K562 (cell line): Measurements from ENCODE around the gene ACTN4. TPM values are rescaled to one million over a fixed set of nuclear protein-coding genes. Genes with fewer than 3 reads are reported as not detected.

Experiments used
- CBFA2T2 ChIP-seq: fragments of 450-650 bp; conservative IDR thresholded peaks from 2 replicates; pipeline ENCODE4 v1.6.1; 2017; ENCODE audit warnings: mild to moderate bottlenecking
- ETV5 ChIP-seq: sonication (generic); formaldehyde crosslinking; IDR thresholded peaks from 2 replicates; pipeline ENCODE4 v1.4.0; 2020; ENCODE audit warnings: low read depth, mild to moderate bottlenecking, missing genetic modification reagents
- GATAD2A ChIP-seq: fragments of 450-650 bp; IDR thresholded peaks from 2 replicates; pipeline ENCODE4 v1.6.1; 2017
- MAFK ChIP-seq: IDR thresholded peaks from 2 replicates; pipeline ENCODE4 v1.6.1; 2011; ENCODE audit warnings: low read length, improper control_type of control experiment
- NELFE ChIP-seq: IDR thresholded peaks from 2 replicates; pipeline ENCODE4 v1.6.1; 2011; ENCODE audit warnings: mild to moderate bottlenecking; ENCODE audit not compliant: insufficient read depth, insufficient read length
- POLR2G ChIP-seq: fragments of 200-400 bp; formaldehyde crosslinking; IDR thresholded peaks from 2 replicates; pipeline ENCODE4 v1.6.1; 2017; ENCODE audit warnings: low read depth, mild to moderate bottlenecking, antibody characterized with exemption, low read length, moderate library complexity
- POLR2H ChIP-seq: IDR thresholded peaks from 2 replicates; pipeline ENCODE4 v1.6.1; 2016; ENCODE audit warnings: missing genetic modification characterization, low read depth, mild to moderate bottlenecking, control low read depth, missing compliant biosample characterization, moderate library complexity
- SMARCB1 ChIP-seq: IDR thresholded peaks from 2 replicates; pipeline ENCODE4 v1.6.1; 2011; ENCODE audit warnings: improper control_type of control experiment, low read depth; ENCODE audit not compliant: insufficient read length
- TAF9B ChIP-seq: fragments of 450-650 bp; IDR thresholded peaks from 2 replicates; pipeline ENCODE4 v1.6.1; 2018; ENCODE audit warnings: mild to moderate bottlenecking; ENCODE audit not compliant: partially characterized antibody
- ZBTB40 ChIP-seq, 2 experiments: fragments of 450-650 bp in 1 of 2; sonication (generic) in 1 of 2; formaldehyde crosslinking in 1 of 2; IDR thresholded peaks; 2 replicates each; pipeline versions ENCODE4 v1.7.1 to v1.9.0; 2016 to 2022; ENCODE audit warnings: inconsistent platforms in 1 of 2, mild to moderate bottlenecking in 1 of 2, missing genetic modification reagents in 1 of 2
- ZC3H4 ChIP-seq: sonication (generic); formaldehyde crosslinking; IDR thresholded peaks from 2 replicates; pipeline ENCODE4 v1.9.0; 2021; ENCODE audit warnings: missing genetic modification reagents, borderline replicate concordance
- ZNF431 ChIP-seq: sonication (generic); formaldehyde crosslinking; IDR thresholded peaks from 2 replicates; pipeline ENCODE4 v1.8.0; 2022; ENCODE audit warnings: mild to moderate bottlenecking, missing genetic modification reagents
- ZNF77 ChIP-seq: fragments of 250-450 bp; sonication (Bioruptor Pico); IDR thresholded peaks from 2 replicates; pipeline ENCODE4 v1.5.0; 2020
- ZZZ3 ChIP-seq: fragments of 450-650 bp; IDR thresholded peaks from 2 replicates; pipeline ENCODE4 v1.6.1; 2016; ENCODE audit warnings: antibody characterized with exemption, mild to moderate bottlenecking, moderate library complexity
- polyA plus RNA-seq, 8 experiments: library from polyadenylated mRNA; depleted of rRNA in 4 of 8; stranded (reverse) in 5 of 8; unstranded in 3 of 8; fragments of >200 nt; fragmentation: Nextera tagmentation in 2 of 8; fragmentation: Illumina TruSeq in 1 of 8; extraction: Ambion mirVana in 2 of 8; extraction: Trizol in 1 of 8; gene quantifications; 2 replicates each; pipeline versions ENCODE4 v1.2.1 to v1.2.3, GENCODE V29; 2011 to 2014; ENCODE audit warnings: inconsistent platforms in 1 of 8, missing spikeins in 1 of 8
- total RNA-seq, 7 experiments: library from RNA; depleted of rRNA in 6 of 7; stranded (reverse); fragments of >200 nt in 6 of 7; fragmentation: Illumina TruSeq in 2 of 7; extraction: Trizol in 2 of 7; gene quantifications; 2 replicates each; pipeline versions ENCODE4 v1.2.1 to v1.2.3, GENCODE V29; 2011 to 2021; ENCODE audit warnings: low replicate concordance in 1 of 7
- TF ChIP-seq, protein P1 (sequence below), 3 experiments: IDR thresholded peaks in 2 of 3; conservative IDR thresholded peaks in 1 of 3; 2 replicates each; pipeline ENCODE4 v1.5.1; 2011 to 2012; ENCODE audit warnings: low read length in 3 of 3, mild to moderate bottlenecking in 3 of 3, control low read depth in 2 of 3, improper control_type of control experiment in 1 of 3, inconsistent platforms in 1 of 3, low read depth in 1 of 3, mixed read lengths in 1 of 3, moderate library complexity in 1 of 3; ENCODE audit not compliant: insufficient read depth in 2 of 3

The ACTN4 gene
- total and polyA plus RNA-seq, 9 of the 15 experiments (the other 6 are each of a cell fraction or from before 2014, with no cell fraction given) = 3.1 to 385 (median 125) TPM

DNA sequence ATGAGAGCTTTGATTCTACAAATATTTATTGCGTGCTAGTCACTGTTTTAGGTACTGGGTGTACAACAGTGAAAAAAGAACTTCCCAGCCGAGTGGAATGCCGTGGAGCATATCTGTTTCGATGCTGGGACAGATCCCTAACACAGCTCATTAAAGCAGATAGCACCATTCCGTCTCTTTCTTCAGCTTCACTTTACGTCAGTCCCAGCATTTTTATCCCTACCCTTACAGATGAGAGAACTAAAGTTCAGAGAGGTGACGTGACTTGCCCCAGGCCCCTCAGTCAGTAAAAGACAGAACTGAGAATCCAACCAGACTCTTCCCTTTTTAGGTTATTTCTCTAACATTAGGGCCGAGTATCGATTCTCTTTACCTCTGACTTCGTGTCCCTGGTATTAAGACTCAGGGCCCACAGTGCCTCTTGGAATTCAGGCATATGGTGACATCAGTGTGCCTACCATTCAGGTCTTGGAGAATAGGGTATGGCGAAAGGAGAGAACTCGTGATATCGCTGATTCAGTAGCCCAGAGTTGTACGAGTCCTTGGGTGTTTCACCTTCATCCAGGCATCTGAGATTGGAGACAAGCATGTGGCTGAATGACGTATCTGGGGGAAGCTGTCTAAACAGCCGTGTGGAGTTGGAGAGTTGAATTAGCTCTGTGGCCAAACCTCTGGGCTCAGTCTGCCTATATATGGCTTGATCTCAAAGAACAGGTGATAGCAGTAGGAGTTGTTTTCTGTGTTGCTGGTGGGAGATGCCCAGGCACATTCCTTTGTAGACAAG is 27.1 kb downstream of the ACTN4 start (continued):
- no peak for TF ChIP-seq ZBTB40 (IDR thresholded peaks at IDR 0.05)
- TF ChIP-seq ZBTB40 (CRISPR knock-in tag; IDR thresholded peaks at IDR 0.05) = no peak
- TF ChIP-seq MAFK = no peak
- no peak for TF ChIP-seq TAF9B
- TF ChIP-seq POLR2H = no peak
- TF ChIP-seq, protein P1, sequence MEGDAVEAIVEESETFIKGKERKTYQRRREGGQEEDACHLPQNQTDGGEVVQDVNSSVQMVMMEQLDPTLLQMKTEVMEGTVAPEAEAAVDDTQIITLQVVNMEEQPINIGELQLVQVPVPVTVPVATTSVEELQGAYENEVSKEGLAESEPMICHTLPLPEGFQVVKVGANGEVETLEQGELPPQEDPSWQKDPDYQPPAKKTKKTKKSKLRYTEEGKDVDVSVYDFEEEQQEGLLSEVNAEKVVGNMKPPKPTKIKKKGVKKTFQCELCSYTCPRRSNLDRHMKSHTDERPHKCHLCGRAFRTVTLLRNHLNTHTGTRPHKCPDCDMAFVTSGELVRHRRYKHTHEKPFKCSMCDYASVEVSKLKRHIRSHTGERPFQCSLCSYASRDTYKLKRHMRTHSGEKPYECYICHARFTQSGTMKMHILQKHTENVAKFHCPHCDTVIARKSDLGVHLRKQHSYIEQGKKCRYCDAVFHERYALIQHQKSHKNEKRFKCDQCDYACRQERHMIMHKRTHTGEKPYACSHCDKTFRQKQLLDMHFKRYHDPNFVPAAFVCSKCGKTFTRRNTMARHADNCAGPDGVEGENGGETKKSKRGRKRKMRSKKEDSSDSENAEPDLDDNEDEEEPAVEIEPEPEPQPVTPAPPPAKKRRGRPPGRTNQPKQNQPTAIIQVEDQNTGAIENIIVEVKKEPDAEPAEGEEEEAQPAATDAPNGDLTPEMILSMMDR (IDR thresholded peaks at IDR 0.05 in 2 of 3, conservative IDR thresholded peaks at IDR 0.05 in 1 of 3; ENCODE audit: insufficient read depth in 2 of 3, low read depth in 1 of 3, low read length in 3 of 3) = no peak
- no peak for TF ChIP-seq ZNF431 (CRISPR knock-in tag)
- no peak for TF ChIP-seq ZNF77 (CRISPR knock-in tag)
- peak; percentile 37 for TF ChIP-seq CBFA2T2
- peak; percentile 54; the same call in 1 of the 2 replicates for TF ChIP-seq GATAD2A
- no peak for TF ChIP-seq ZC3H4 (CRISPR knock-in tag)
- TF ChIP-seq ETV5 (CRISPR knock-in tag) = no peak
- TF ChIP-seq SMARCB1 = no peak
- no peak for TF ChIP-seq POLR2G
- TF ChIP-seq NELFE = no peak
- no peak for TF ChIP-seq ZZZ3
